ENCODE results near the gene CUEDC2. TPM values are rescaled to one million over a fixed set of nuclear protein-coding genes. Genes with fewer than 3 reads are reported as not detected.

Gene CUEDC2
- total RNA-seq, 1 experiment from 2014 or later: 38.1 TPM

DNA sequence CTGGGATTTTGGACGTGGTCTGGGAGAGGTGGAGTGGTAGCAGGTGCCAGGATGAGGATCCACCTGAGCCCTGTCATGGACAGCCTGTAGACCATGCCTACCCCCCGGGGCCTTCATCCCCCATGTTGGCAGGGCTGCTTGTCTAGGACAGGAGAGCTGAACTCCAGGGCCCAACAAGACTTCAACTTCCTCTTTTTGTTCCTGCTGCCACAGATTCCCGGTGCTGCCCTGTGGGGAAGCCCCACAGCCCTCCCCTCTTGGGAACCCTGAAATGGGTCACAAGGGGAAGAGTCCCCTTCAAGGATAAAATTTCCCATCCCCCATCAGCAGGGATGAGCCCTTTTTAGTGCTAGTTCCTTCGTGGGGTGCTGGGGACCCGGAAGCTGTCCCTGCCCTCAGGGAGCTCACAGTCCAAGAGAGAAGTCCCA is 1.3 kb upstream of the CUEDC2 start:
- H3K27ac Mint-ChIP-seq (ENCODE audit: unreplicated experiment): no peak overlapping the region
- no peaks in the 10 kb centered on the region for H3K9me3 Mint-ChIP-seq (ENCODE audit: low read depth, unreplicated experiment)

DNA sequence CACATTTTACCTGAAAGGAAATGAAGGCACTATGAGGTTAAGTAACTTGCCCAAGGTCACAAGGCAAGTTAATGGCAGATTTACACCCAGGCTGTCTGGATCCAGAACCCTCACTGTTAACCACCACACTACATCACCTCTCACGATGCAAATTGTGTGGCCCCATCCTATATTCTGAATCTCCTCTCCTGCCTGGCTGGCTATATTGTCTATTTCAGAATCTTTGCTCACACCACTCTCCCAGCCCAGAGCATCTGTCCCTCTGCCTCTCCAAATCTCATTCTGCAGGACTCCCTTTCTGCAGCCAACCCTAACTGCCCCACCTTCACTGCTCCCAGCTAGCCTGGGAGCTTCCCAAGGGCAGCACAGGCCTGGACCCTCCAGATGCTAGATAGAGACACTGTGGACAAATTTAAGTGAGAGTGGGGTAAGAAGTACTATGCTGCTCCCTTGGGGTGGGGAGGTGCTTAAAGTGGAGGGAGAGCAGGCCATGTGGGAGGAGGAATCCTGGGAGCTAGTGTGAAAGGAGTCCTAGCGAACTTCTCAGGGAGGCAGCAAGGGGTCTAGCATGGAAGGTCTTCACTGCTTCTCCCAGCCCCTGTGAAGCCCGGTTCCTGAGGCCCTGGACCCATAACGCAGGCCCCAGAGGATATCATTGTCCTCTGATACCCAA is 786 bp downstream of the CUEDC2 start:
- BruUV-seq (replicated peaks): no TSS peak
- peak overlapping the region; percentile 81 for H3K4me3 Mint-ChIP-seq (ENCODE audit: low read depth, unreplicated experiment)
- peaks cover 35% of the 10 kb centered on the region for H3K4me1 Mint-ChIP-seq (ENCODE audit: low read depth, unreplicated experiment)
- CTCF ChIA-PET: interaction anchor here (0.6 to 1.9 kb wide), 2 partner anchors 201 to 444 kb away, joined by 4 to 8 read pairs; no protein-coding TSS in a partner anchor
- no peaks in the 10 kb centered on the region for H3K9me3 Mint-ChIP-seq (ENCODE audit: low read depth, unreplicated experiment)
- no peak for DNase-seq
- TF ChIP-seq, protein P1, sequence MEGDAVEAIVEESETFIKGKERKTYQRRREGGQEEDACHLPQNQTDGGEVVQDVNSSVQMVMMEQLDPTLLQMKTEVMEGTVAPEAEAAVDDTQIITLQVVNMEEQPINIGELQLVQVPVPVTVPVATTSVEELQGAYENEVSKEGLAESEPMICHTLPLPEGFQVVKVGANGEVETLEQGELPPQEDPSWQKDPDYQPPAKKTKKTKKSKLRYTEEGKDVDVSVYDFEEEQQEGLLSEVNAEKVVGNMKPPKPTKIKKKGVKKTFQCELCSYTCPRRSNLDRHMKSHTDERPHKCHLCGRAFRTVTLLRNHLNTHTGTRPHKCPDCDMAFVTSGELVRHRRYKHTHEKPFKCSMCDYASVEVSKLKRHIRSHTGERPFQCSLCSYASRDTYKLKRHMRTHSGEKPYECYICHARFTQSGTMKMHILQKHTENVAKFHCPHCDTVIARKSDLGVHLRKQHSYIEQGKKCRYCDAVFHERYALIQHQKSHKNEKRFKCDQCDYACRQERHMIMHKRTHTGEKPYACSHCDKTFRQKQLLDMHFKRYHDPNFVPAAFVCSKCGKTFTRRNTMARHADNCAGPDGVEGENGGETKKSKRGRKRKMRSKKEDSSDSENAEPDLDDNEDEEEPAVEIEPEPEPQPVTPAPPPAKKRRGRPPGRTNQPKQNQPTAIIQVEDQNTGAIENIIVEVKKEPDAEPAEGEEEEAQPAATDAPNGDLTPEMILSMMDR (IDR thresholded peaks at IDR 0.05; ENCODE audit: unreplicated experiment): no peak
- peaks cover 20% of the 10 kb centered on the region for H3K27me3 Mint-ChIP-seq (ENCODE audit: unreplicated experiment)
- intact Hi-C loops (cut with micrococcal nuclease; ENCODE audit: unreplicated experiment): no loop called here
- peaks cover 21% of the 10 kb centered on the region for H3K36me3 Mint-ChIP-seq (ENCODE audit: insufficient read depth, unreplicated experiment)
- H3K27ac Mint-ChIP-seq (ENCODE audit: unreplicated experiment): peak overlapping the region; percentile 79

More for the DNA sequence above, 1.3 kb upstream of the CUEDC2 start:
- peak overlapping the region; percentile 81 for H3K4me3 Mint-ChIP-seq (ENCODE audit: low read depth, unreplicated experiment)
- H3K4me1 Mint-ChIP-seq (ENCODE audit: low read depth, unreplicated experiment): peaks cover 24% of the 10 kb centered on the region
- intact Hi-C loops (cut with micrococcal nuclease; ENCODE audit: unreplicated experiment): no loop called here
- TF ChIP-seq, protein P1 (IDR thresholded peaks at IDR 0.05; ENCODE audit: unreplicated experiment): no peak
- BruUV-seq (replicated peaks): no TSS peak
- CTCF ChIA-PET: no interaction called here
- peaks cover 21% of the 10 kb centered on the region for H3K36me3 Mint-ChIP-seq (ENCODE audit: insufficient read depth, unreplicated experiment)
- no peak for DNase-seq
- H3K27me3 Mint-ChIP-seq (ENCODE audit: unreplicated experiment): peaks cover 27% of the 10 kb centered on the region

DNA sequence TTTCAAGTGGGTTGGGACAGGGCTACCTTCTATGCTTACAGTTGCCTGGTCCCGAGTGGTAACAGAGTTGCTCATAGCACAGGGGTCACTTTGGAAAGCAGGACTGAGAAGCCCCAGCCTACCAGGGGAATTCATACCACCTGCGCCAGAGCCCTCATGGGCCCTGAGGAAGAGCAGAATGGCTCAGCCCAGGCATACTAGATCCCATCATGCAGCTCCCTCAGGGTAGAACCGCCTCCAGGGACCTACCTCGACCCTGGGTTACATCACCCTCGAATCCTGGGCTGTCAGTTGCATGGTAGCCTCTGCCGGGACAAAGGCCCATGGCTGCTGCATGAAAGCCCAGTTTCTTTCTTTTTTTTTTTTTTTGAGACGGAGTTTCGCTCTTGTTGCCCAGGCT is 2.9 kb downstream of the CUEDC2 start:
- Mint-ChIP-seq H3K36me3 (ENCODE audit: insufficient read depth, unreplicated experiment) (peaks cover 21% of the 10 kb centered on the region), H3K9me3 (ENCODE audit: low read depth, unreplicated experiment) (no peaks in the 10 kb centered on the region), H3K4me3 (ENCODE audit: low read depth, unreplicated experiment) (no peak overlapping the region), H3K27ac (ENCODE audit: unreplicated experiment) (no peak overlapping the region), H3K27me3 (ENCODE audit: unreplicated experiment) (peaks cover 4% of the 10 kb centered on the region), H3K4me1 (ENCODE audit: low read depth, unreplicated experiment) (peaks cover 33% of the 10 kb centered on the region)
- intact Hi-C loops (cut with micrococcal nuclease; ENCODE audit: unreplicated experiment): no loop called here
- no TSS peak for BruUV-seq (replicated peaks)
- TF ChIP-seq, protein P1 (IDR thresholded peaks at IDR 0.05; ENCODE audit: unreplicated experiment): no peak
- no peak for DNase-seq
- CTCF ChIA-PET: no interaction called here

DNA sequence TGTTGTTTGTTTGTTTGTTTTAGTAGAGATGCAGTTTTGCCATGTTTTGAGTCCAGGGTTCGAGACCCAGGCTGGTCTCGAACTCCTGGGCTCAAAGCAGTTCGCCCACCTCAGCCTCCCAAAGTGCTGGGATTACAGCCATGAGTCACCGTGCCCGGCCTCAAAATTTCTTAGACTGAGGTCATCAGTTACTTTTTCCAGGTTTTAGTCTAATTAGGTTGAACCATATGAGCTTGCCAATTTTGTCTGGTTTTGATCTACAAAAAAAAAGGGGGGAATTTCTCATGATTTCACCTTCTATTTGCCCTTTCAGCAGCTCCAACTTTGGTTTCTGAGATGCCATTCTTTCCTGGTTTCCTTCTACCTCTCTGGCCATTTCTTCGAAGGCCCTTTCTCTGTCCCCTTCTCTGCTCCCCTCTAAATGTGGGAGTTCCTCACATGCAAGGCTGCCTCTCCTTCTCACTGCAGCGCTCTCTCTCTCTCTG is 5.5 kb downstream of the CUEDC2 start:
- BruUV-seq (replicated peaks): no TSS peak
- H3K36me3 Mint-ChIP-seq (ENCODE audit: insufficient read depth, unreplicated experiment): peaks cover 25% of the 10 kb centered on the region
- no peaks in the 10 kb centered on the region for H3K27me3 Mint-ChIP-seq (ENCODE audit: unreplicated experiment)
- H3K9me3 Mint-ChIP-seq (ENCODE audit: low read depth, unreplicated experiment): no peaks in the 10 kb centered on the region
- no peak overlapping the region for H3K4me3 Mint-ChIP-seq (ENCODE audit: low read depth, unreplicated experiment)
- intact Hi-C loops (cut with micrococcal nuclease; ENCODE audit: unreplicated experiment): no loop called here
- no peak for DNase-seq
- peaks cover 23% of the 10 kb centered on the region for H3K4me1 Mint-ChIP-seq (ENCODE audit: low read depth, unreplicated experiment)
- TF ChIP-seq, protein P1 (IDR thresholded peaks at IDR 0.05; ENCODE audit: unreplicated experiment): no peak
- CTCF ChIA-PET: no interaction called here
- H3K27ac Mint-ChIP-seq (ENCODE audit: unreplicated experiment): no peak overlapping the region

Measured in Calu3 (cell line).